Choroid plexus epithelial cell (primary cell): ENCODE results near the gene GADD45B.

ENCODE experiments used
- DNase-seq: peaks from one replicate; pipeline ENCODE4 v3.0.0-alpha.2; 2010; ENCODE audit warnings: low read depth
- H3K4me3 ChIP-seq: 2 replicates; pipeline ENCODE4 v1.5.1; 2011; ENCODE audit warnings: low read depth, mild to moderate bottlenecking, control low read depth, low read length, moderate library complexity
- TF ChIP-seq, protein P1 (sequence below): conservative IDR thresholded peaks from 2 replicates; pipeline ENCODE4 v1.5.1; 2011; ENCODE audit warnings: low read depth, mild to moderate bottlenecking, control low read depth, inconsistent platforms, low read length, moderate library complexity

GADD45B gene

DNA sequence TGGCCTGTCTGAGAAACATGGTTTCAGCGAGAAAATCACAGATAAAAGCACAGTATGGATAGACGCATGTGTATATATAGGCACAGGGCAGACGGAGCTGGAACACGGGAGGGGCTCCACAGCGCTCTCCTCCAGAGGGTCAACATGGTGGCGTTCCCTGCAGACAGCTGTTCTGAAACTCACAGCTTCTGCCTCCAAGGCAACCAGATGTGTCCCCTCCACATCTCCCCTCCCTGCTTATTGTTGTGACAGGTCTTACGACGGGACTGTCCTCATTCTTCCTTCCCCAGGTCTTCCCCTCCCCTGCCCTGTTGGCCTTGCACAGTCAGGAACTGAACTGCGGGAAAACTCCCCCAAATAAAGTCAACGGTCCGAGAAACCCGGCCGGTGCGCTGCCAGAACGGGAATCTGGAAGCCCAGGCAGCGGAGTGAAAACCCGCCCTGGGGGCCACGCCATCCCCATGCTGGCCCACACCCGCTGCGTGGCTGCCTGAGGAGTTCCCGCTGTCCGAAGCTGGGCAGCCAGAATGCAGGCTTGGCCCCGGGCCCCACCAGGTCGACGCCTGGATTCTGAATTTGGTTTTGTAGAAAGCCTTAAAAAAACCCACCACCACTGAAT lies 45.9 kb upstream of the GADD45B start:
- TF ChIP-seq, protein P1, sequence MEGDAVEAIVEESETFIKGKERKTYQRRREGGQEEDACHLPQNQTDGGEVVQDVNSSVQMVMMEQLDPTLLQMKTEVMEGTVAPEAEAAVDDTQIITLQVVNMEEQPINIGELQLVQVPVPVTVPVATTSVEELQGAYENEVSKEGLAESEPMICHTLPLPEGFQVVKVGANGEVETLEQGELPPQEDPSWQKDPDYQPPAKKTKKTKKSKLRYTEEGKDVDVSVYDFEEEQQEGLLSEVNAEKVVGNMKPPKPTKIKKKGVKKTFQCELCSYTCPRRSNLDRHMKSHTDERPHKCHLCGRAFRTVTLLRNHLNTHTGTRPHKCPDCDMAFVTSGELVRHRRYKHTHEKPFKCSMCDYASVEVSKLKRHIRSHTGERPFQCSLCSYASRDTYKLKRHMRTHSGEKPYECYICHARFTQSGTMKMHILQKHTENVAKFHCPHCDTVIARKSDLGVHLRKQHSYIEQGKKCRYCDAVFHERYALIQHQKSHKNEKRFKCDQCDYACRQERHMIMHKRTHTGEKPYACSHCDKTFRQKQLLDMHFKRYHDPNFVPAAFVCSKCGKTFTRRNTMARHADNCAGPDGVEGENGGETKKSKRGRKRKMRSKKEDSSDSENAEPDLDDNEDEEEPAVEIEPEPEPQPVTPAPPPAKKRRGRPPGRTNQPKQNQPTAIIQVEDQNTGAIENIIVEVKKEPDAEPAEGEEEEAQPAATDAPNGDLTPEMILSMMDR = no peak
- no peak overlapping the region for H3K4me3 ChIP-seq
- DNase-seq = no peak

DNA sequence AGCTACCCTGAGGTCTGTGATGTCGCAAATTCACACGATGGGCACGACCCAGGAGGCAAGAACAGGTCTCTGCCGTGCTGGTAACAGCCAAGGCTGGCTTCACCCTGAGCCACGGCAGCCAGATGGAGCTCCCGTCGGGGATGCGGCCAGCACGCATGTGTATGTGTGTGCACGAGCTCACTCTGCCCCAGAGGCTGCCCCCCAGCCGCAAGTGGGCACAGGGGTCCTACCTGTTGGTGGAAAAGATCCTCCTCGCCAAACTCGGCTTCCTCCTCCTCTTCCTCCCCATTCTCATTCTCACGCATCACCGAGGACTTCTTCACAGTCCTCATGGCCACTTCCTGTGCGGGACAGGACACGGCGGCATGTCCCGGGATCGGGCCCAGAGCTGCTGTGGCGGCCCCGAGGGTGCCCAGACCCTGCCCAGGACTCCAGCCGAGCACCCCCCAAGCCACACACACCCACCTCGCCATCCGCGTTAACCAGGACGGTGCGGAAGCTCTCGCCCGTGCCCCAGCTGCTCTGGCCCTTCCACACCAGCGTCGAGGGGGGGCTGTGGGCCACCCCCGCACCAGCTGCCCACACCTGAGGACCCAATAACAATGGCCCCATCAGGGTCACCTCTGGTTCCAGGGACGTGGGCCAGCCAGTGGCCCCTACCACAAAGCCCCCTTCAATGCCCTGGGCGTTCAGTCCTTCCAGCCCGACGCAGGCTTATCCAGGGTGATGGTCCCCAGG lies 44.4 kb upstream of the GADD45B start:
- no peak overlapping the region for H3K4me3 ChIP-seq
- TF ChIP-seq, protein P1 = no peak
- no peak for DNase-seq

GRCh38 chr19:2432131-2432848 lies 43.6 kb upstream of the GADD45B start:
- H3K4me3 ChIP-seq = no peak overlapping the region
- DNase-seq = no peak
- TF ChIP-seq, protein P1 = no peak

- no peak for DNase-seq
- H3K4me3 ChIP-seq = no peak overlapping the region
- TF ChIP-seq, protein P1 = no peak
Measured at GRCh38 chr19:2433854-2434253, 42.1 kb upstream of the GADD45B start.

DNA sequence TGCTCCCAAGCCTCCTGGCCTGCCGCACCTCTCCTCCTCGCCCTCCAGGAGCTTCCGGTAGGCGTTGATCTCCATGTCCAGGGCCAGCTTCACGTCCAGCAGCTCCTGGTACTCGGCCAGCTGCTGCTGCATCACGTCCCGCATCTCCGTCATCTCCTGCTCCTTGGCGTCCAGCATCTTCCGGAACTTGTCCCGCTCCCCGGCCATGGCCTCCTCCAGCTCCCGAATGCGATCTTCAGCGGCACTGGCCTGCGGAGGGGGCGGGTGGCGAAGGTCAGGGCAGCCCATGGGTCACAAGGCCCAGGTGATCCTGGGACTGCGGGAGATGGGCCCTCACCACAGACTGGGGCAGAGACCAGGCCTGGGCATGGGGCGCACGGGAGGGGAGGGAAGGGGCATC lies 41.7 kb upstream of the GADD45B start:
- TF ChIP-seq, protein P1 = no peak

DNA sequence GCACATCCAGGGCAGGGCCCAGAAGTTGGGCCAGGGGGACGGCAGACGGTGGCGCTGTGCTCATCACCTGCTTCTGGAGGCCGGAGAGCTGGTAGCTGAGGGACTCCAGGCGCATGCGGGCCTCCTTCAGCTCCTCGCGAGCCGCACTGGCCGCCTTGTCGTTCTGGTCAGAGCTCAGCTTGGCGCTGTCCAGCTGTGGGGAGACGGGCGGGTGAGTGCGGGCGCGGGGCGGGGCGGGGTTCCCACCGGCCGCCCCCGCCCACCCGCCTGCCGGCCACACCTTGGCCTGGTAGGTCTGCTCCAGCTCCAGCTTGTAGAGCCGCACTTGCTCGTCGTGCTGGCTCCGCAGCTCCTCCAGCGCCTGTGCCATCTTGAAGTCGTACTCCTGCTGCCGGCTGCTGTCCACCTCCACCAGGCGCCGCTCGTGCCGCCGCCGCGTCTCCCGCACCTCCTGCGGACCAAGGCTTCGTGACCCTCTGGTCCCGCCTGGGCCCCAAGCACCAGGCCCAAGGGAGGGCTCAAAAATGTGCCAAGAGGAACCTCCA lies 41.1 kb upstream of the GADD45B start:
- no peak for DNase-seq
- no peak overlapping the region for H3K4me3 ChIP-seq
- TF ChIP-seq, protein P1 = no peak

More for the DNA sequence above, 41.7 kb upstream of the GADD45B start:
- no peak overlapping the region for H3K4me3 ChIP-seq
- DNase-seq = no peak
